Keratinocyte (primary cell): ENCODE results near the gene AP3B1.

ENCODE experiments used
- CTCF ChIP-seq, 3 experiments: IDR thresholded peaks in 1 of 3; conservative IDR thresholded peaks in 1 of 3; optimal IDR thresholded peaks in 1 of 3; 2 replicates in 2 of 3; 3 replicates in 1 of 3; pipeline versions ENCODE3 to v1.5.1; 2011; ENCODE audit warnings: low read length in 3 of 3, mild to moderate bottlenecking in 3 of 3, moderate library complexity in 2 of 3, control low read depth in 1 of 3, inconsistent platforms in 1 of 3; ENCODE audit not compliant: insufficient read depth in 2 of 3; ENCODE audit errors: extremely low read depth in 1 of 3
- EZH2 ChIP-seq: IDR thresholded peaks from one replicate; pipeline ENCODE4 v1.6.1; 2012; ENCODE audit warnings: inconsistent platforms, mild to moderate bottlenecking, low read length, moderate library complexity

DNA sequence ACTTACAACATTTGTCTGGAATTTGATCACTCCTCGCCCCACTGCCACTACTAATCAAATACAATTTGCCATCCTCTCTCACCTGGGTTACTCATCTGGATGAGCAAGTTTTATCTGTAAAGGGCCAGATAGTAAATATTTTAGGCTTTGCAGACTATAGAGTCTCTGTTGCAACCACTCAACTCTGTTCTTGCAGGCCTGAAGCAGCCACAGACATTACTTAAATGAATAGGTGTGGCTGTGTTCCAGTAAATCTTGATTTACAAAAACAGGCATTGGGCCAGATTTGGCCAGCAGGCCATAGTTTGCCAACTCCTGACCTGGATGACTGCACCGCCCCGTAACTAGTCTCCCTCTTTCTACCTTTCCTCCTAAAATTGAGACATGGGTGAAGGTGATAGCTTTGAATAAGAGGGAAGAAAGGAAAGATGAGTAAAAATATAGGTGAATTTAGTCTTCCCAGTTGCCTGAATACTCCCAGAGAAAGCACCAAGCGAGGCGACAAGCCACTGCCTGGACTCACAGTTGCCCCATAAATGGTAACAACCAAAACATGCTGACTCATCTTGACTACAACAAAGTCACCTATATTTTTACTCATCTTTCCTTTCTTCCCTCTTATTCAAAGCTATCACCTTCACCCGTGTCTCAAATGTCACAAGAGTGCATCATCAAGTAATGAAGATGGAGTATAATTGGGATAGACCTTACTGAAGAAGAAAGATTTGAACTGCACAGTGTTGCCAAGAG is 33.4 kb upstream of the AP3B1 start:
- TF ChIP-seq CTCF (optimal IDR thresholded peaks at IDR 0.05 in 1 of 3, IDR thresholded peaks at IDR 0.05 in 1 of 3, conservative IDR thresholded peaks at IDR 0.05 in 1 of 3; ENCODE audit: extremely low read depth in 1 of 3, insufficient read depth in 2 of 3, low read length in 3 of 3) (no peak), EZH2 (no peak)
